ENCODE data around the gene TFDP2. TPM values are rescaled to one million over a fixed set of nuclear protein-coding genes. Genes with fewer than 3 reads are reported as not detected.

TFDP2 gene
- total RNA-seq, 1 experiment from 2014 or later: 48.2 TPM

- TF ChIP-seq ZNF532 (CRISPR knock-in tag; IDR thresholded peaks at IDR 0.05; ENCODE audit: borderline replicate concordance): no peak
- TF ChIP-seq PREB (CRISPR knock-in tag; IDR thresholded peaks at IDR 0.05; ENCODE audit: borderline replicate concordance): no peak
- no peak for TF ChIP-seq CREM (CRISPR knock-in tag; IDR thresholded peaks at IDR 0.05)
- TF ChIP-seq CDX4 (CRISPR knock-in tag; IDR thresholded peaks at IDR 0.05; ENCODE audit: borderline replicate concordance): no peak
- no peak for TF ChIP-seq ZBTB43 (CRISPR knock-in tag; IDR thresholded peaks at IDR 0.05)
- TF ChIP-seq ZNF512 (CRISPR knock-in tag; IDR thresholded peaks at IDR 0.05; ENCODE audit: borderline replicate concordance): no peak
- TF ChIP-seq FOXJ3 (CRISPR knock-in tag; IDR thresholded peaks at IDR 0.05; ENCODE audit: borderline replicate concordance): no peak
- TF ChIP-seq IRF1 (CRISPR knock-in tag; IDR thresholded peaks at IDR 0.05): no peak
Measured at GRCh38 chr3:141963301-141963700, 186.0 kb downstream of the TFDP2 start (continued).

GRCh38 chr3:141960731-141961130, 188.6 kb downstream of the TFDP2 start:
- CTCF ChIA-PET: interaction anchor here (1.3 kb wide), 1 partner anchor 12 kb away, joined by 4 read pairs; no protein-coding TSS in a partner anchor
- peaks cover 58% of the 10 kb centered on the region for H3K36me3 Mint-ChIP-seq
- no peak overlapping the region; the same call in 1 of the 2 replicates for H3K27ac Mint-ChIP-seq
- H3K9me3 Mint-ChIP-seq: no peaks in the 10 kb centered on the region
- H3K4me3 Mint-ChIP-seq: no peak overlapping the region
- no peak for DNase-seq (ENCODE audit: low spot score)
- POLR2A ChIA-PET: no interaction called here
- H3K4me1 Mint-ChIP-seq: no peaks in the 10 kb centered on the region
- ATAC-seq: no peak
- no peaks in the 10 kb centered on the region for H3K27me3 Mint-ChIP-seq (ENCODE audit: low read depth)
- TF ChIP-seq IRF2 (CRISPR knock-in tag; IDR thresholded peaks at IDR 0.05; ENCODE audit: borderline replicate concordance, low read depth) (no peak), STAT6 (CRISPR knock-in tag; conservative IDR thresholded peaks at IDR 0.05; ENCODE audit: low read depth) (no peak), ATF6 (CRISPR knock-in tag; IDR thresholded peaks at IDR 0.05) (no peak), ZNF671 (CRISPR knock-in tag; IDR thresholded peaks at IDR 0.05) (no peak), NFYB (CRISPR knock-in tag; conservative IDR thresholded peaks at IDR 0.05; ENCODE audit: low read depth) (no peak), FOXP1 (CRISPR knock-in tag; IDR thresholded peaks at IDR 0.05; ENCODE audit: borderline replicate concordance) (no peak), SOX15 (CRISPR knock-in tag; IDR thresholded peaks at IDR 0.05) (no peak), NR2C2 (CRISPR knock-in tag; IDR thresholded peaks at IDR 0.05) (no peak), RORB (CRISPR knock-in tag; IDR thresholded peaks at IDR 0.05) (no peak), USF2 (CRISPR knock-in tag; IDR thresholded peaks at IDR 0.05) (no peak), TEAD1 (CRISPR knock-in tag; IDR thresholded peaks at IDR 0.05) (no peak), ELF4 (CRISPR knock-in tag; IDR thresholded peaks at IDR 0.05; ENCODE audit: low read depth) (no peak)

Measured in WTC11 (cell line).